SK-N-SH (cell line): Measurements from ENCODE around the gene BMP2K. TPM values are rescaled to one million over a fixed set of nuclear protein-coding genes. Genes with fewer than 3 reads are reported as not detected.
"Not testable (repeated sequence)": the region's sequence is repeated elsewhere in the genome, so short reads cannot be mapped to it uniquely, and the experiment has no call there.

Experiments
- CTCF ChIA-PET: fragments of 300-600, 350-600 bp; formaldehyde crosslinking; extraction: SDS; loops from one replicate; lab custom pipeline; 2021; lab: Yijun Ruan, JAX
- POLR2A ChIA-PET: fragments of 350-600 bp; sonication (Branson Sonifier 250); formaldehyde crosslinking; extraction: SDS; loops from one replicate; lab custom pipeline; 2020; ENCODE audit warnings: antibody characterized with exemption, inconsistent platforms; lab: Yijun Ruan, JAX
- DNase-seq: peaks from one replicate; pipeline ENCODE4 v3.0.0; 2012
- H2AFZ ChIP-seq: fragments of 200-600 bp; sonication (generic); 2 replicates; pipeline ENCODE4 v1.8.1; 2016; ENCODE audit warnings: antibody characterized with exemption, mild to moderate bottlenecking, low read depth
- H3F3A ChIP-seq: fragments of 200-600 bp; sonication (generic); replicated peaks from 2 replicates; pipeline ENCODE3; 2016; ENCODE audit warnings: antibody characterized with exemption, mild to moderate bottlenecking; ENCODE audit not compliant: insufficient read depth
- H3K27ac ChIP-seq, 2 experiments: fragments of 200-500 bp in 1 of 2; fragments of 200-600 bp in 1 of 2; sonication (Bioruptor generic) in 1 of 2; sonication (generic), shearing (Covaris generic) in 1 of 2; 2 replicates each; pipeline versions ENCODE4 v1.5.1 to v1.6.1; 2014 to 2016; ENCODE audit warnings: low read depth in 2 of 2, inconsistent platforms in 1 of 2, low read length in 1 of 2, mild to moderate bottlenecking in 1 of 2, mixed read lengths in 1 of 2
- H3K27me3 ChIP-seq: fragments of 200-600 bp; sonication (generic), shearing (Covaris generic); 2 replicates; pipeline ENCODE4 v1.6.1; 2016; ENCODE audit warnings: mixed run types; ENCODE audit not compliant: insufficient read depth
- H3K36me3 ChIP-seq, 2 experiments: fragments of 200-500 bp in 1 of 2; fragments of 200-600 bp in 1 of 2; sonication (Bioruptor generic) in 1 of 2; sonication (generic) in 1 of 2; replicated peaks in 1 of 2; 2 replicates each; pipeline versions ENCODE3 to v1.5.1; 2014 to 2016; ENCODE audit warnings: low read length in 1 of 2, mild to moderate bottlenecking in 1 of 2; ENCODE audit not compliant: insufficient read depth in 2 of 2, control insufficient read depth in 1 of 2
- H3K4me1 ChIP-seq, 2 experiments: fragments of 200-500 bp in 1 of 2; fragments of 200-600 bp in 1 of 2; sonication (Bioruptor generic) in 1 of 2; sonication (generic), shearing (Covaris generic) in 1 of 2; 2 replicates each; pipeline versions ENCODE4 v1.5.1 to v1.6.1; 2014 to 2016; ENCODE audit warnings: low read depth in 1 of 2, low read length in 1 of 2, mixed run types in 1 of 2; ENCODE audit not compliant: insufficient read depth in 2 of 2, control insufficient read depth in 1 of 2
- H3K4me2 ChIP-seq: fragments of 200-600 bp; sonication (generic), shearing (Covaris generic); 2 replicates; pipeline ENCODE4 v1.6.1; 2017; ENCODE audit warnings: mixed run types
- H3K4me3 ChIP-seq, 2 experiments: fragments of 200-500 bp in 1 of 2; fragments of 200-600 bp in 1 of 2; sonication (Bioruptor generic) in 1 of 2; sonication (generic), shearing (Covaris generic) in 1 of 2; 2 replicates each; pipeline versions ENCODE4 v1.5.1 to v1.8.1; 2014 to 2016; ENCODE audit warnings: low read depth in 2 of 2, inconsistent platforms in 1 of 2, low read length in 1 of 2, mild to moderate bottlenecking in 1 of 2, mixed read lengths in 1 of 2, moderate library complexity in 1 of 2
- H3K79me2 ChIP-seq: fragments of 200-600 bp; sonication (generic); 2 replicates; pipeline ENCODE4 v1.8.1; 2017; ENCODE audit warnings: mild to moderate bottlenecking; ENCODE audit not compliant: insufficient read depth
- H3K9ac ChIP-seq: fragments of 200-600 bp; sonication (generic); 2 replicates; pipeline ENCODE4 v1.6.1; 2017; ENCODE audit warnings: mixed run types
- H3K9me2 ChIP-seq: fragments of 200-600 bp; sonication (generic); 2 replicates; pipeline ENCODE4 v1.6.1; 2017; ENCODE audit warnings: mixed run types
- H3K9me3 ChIP-seq: fragments of 200-600 bp; sonication (generic); 2 replicates; pipeline ENCODE4 v1.6.1; 2017; ENCODE audit warnings: mixed run types, mild to moderate bottlenecking, moderate library complexity
- H4K20me1 ChIP-seq: fragments of 200-600 bp; sonication (generic); 2 replicates; pipeline ENCODE4 v1.6.1; 2017; ENCODE audit warnings: mild to moderate bottlenecking, mixed run types; ENCODE audit not compliant: insufficient read depth
- MEF2A ChIP-seq: IDR thresholded peaks from 2 replicates; pipeline ENCODE4 v1.4.0; 2012; ENCODE audit warnings: low read depth, borderline replicate concordance
- MXI1 ChIP-seq: IDR thresholded peaks from 2 replicates; pipeline ENCODE4 v1.6.1; 2012; ENCODE audit warnings: mild to moderate bottlenecking, low read depth, low read length, improper control_type of control experiment
- POLR2AphosphoS5 ChIP-seq: IDR thresholded peaks from 2 replicates; pipeline ENCODE4 v1.6.1; 2012; ENCODE audit warnings: low read depth, low read length
- RAD21 ChIP-seq: IDR thresholded peaks from 2 replicates; pipeline ENCODE4 v1.6.1; 2012; ENCODE audit warnings: mild to moderate bottlenecking, low read length
- RFX5 ChIP-seq: IDR thresholded peaks from 2 replicates; pipeline ENCODE4 v1.6.1; 2012; ENCODE audit warnings: mild to moderate bottlenecking, improper control_type of control experiment, low read length
- TAF1 ChIP-seq: IDR thresholded peaks from 2 replicates; pipeline ENCODE4 v1.6.1; 2012; ENCODE audit warnings: low read depth, mild to moderate bottlenecking, low read length, moderate library complexity, borderline replicate concordance
- TEAD4 ChIP-seq: IDR thresholded peaks from 2 replicates; pipeline ENCODE4 v1.4.0; 2012; ENCODE audit warnings: mild to moderate bottlenecking, borderline replicate concordance; ENCODE audit not compliant: insufficient read depth
- WGBS: methylation state at CpG from one replicate; pipeline ENCODE4 v1.1.6; 2017; ENCODE audit warnings: low lambda C conversion rate; 5-methylcytosine and 5-hydroxymethylcytosine counted together
- polyA plus RNA-seq, 3 experiments: library from polyadenylated mRNA; depleted of rRNA; stranded (reverse); fragments of >200 nt; gene quantifications; 2 replicates each; pipeline ENCODE4 v1.2.3, GENCODE V29; 2012
- TF ChIP-seq, protein P1 (sequence below): IDR thresholded peaks from 2 replicates; pipeline ENCODE4 v1.4.0; 2012; ENCODE audit warnings: low read depth, borderline replicate concordance
- TF ChIP-seq, protein P2 (sequence below): fragments of 150-350 bp; IDR thresholded peaks from 2 replicates; pipeline ENCODE4 v1.6.1; 2017; ENCODE audit warnings: antibody characterized with exemption, low read length, low read depth, borderline replicate concordance
- TF ChIP-seq, protein P3 (sequence below): IDR thresholded peaks from 2 replicates; pipeline ENCODE4 v1.6.1; 2012; ENCODE audit warnings: mild to moderate bottlenecking, low read depth, low read length, moderate library complexity
- TF ChIP-seq, protein P4 (sequence below): fragments of 200-600 bp; sonication (generic); IDR thresholded peaks from 2 replicates; pipeline ENCODE4 v1.6.1; 2017; ENCODE audit warnings: antibody characterized with exemption, mild to moderate bottlenecking, moderate library complexity

BMP2K gene
- polyA plus RNA-seq, 1 of the 3 experiments (the other 2 are of a cell fraction), result 7.2 TPM

DNA sequence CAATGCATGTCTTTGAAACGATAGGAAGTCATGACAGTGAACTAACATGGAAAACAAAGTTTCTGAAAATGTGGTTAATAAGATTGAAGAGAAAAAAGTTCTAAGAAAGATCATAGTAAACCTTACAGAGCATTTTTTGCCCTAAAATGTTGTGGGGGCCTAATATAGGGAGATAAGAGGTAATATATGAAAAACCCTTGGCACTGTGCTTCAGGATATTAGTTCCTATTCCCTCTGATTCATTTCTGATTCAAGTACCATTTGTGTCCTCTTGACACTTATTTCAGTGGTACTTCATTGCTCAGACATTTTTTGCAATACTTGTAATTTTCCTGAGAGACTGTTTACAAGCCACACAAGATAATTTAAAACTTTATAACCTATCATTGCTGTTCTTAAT, 128.0 kb downstream of the BMP2K start (continued):
- TF ChIP-seq RAD21 (no peak), MXI1 (no peak), RFX5 (no peak), MEF2A (no peak)

DNA sequence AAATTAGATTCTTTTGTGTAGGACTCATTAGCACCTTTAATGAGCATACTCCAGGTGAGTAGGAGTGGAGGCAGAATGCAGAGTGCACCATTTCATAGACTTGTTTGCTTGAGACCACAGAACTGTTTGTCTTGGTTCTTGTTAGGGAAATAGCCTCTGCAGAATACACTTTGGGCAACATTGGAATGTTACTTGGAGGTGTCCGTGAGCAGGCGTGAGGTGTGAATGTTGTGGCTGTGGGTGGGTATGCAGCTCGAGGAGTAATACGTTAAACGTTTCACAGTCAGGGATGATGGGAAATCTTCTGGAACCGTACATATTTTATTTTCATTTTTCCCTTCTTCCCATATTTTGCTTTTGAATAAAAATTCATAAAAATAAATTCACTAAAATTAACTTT, 131.5 kb downstream of the BMP2K start:
- Histone ChIP-seq H3K79me2 (no peaks in the 10 kb centered on the region), H3K36me3 (peaks cover 20 to 35% of the 10 kb centered on the region in 2 experiments), H3K27ac (no peak overlapping the region), H3K9me3 (no peaks in the 10 kb centered on the region), H3K4me2 (no peak overlapping the region), H3K4me3 (no peak overlapping the region), H4K20me1 (no peaks in the 10 kb centered on the region), H3K9me2 (no peaks in the 10 kb centered on the region), H3K27me3 (no peaks in the 10 kb centered on the region), H2AFZ (no peak overlapping the region), H3K9ac (no peak overlapping the region), H3F3A (no peaks in the 10 kb centered on the region), H3K4me1 (no peaks in the 10 kb centered on the region)
- ChIA-PET CTCF (no interaction called here), POLR2A (no interaction called here)
- TF ChIP-seq, protein P1, sequence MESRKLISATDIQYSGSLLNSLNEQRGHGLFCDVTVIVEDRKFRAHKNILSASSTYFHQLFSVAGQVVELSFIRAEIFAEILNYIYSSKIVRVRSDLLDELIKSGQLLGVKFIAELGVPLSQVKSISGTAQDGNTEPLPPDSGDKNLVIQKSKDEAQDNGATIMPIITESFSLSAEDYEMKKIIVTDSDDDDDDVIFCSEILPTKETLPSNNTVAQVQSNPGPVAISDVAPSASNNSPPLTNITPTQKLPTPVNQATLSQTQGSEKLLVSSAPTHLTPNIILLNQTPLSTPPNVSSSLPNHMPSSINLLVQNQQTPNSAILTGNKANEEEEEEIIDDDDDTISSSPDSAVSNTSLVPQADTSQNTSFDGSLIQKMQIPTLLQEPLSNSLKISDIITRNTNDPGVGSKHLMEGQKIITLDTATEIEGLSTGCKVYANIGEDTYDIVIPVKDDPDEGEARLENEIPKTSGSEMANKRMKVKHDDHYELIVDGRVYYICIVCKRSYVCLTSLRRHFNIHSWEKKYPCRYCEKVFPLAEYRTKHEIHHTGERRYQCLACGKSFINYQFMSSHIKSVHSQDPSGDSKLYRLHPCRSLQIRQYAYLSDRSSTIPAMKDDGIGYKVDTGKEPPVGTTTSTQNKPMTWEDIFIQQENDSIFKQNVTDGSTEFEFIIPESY, result no peak
- 96% methylated on average over 6 of the region's 6 CpGs for WGBS
- no peak for DNase-seq

DNA sequence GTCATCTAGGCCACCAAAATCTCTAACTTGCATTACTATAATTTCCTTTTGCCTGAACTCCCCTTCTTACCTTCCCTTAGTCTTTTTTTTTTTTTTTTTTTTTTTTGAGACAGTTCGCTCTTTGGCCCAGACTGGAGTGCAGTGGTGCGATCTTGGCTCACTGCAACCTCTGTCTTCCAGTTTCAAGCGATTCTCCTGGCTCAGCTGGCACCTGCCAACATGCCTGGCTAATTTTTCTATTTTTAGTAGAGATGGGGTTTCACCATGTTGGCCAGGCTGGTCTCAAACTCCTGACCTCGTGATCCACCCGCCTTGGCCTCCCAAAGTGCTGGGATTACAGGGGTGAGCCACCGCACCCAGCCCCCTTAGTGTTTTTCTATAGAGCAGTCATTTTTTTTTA, 132.8 kb downstream of the BMP2K start:
- H3K9me3 ChIP-seq, H3K9me2 ChIP-seq, DNase-seq, H3K4me2 ChIP-seq, H3F3A ChIP-seq, H3K79me2 ChIP-seq, H3K9ac ChIP-seq, CTCF ChIA-PET, H2AFZ ChIP-seq, POLR2A ChIA-PET, H3K27me3 ChIP-seq, H4K20me1 ChIP-seq, H3K4me3 ChIP-seq, H3K4me1 ChIP-seq, H3K27ac ChIP-seq: not testable (repeated sequence)
- 95% methylated on average over 6 of the region's 6 CpGs for WGBS
- peaks cover 26 to 37% of the 10 kb centered on the region in 2 experiments for H3K36me3 ChIP-seq

DNA sequence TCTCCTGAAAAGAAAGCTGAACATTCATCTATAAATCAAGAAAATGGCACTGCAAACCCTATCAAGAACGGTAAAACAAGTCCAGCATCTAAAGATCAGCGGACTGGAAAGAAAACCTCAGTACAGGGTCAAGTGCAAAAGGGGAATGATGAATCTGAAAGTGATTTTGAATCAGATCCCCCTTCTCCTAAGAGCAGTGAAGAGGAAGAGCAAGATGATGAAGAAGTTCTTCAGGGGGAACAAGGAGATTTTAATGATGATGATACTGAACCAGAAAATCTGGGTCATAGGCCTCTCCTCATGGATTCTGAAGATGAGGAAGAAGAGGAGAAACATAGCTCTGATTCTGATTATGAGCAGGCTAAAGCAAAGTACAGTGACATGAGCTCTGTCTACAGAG, 134.5 kb downstream of the BMP2K start:
- no peak overlapping the region for H3K27ac ChIP-seq
- CTCF ChIA-PET, result no interaction called here
- no peak for DNase-seq
- no peaks in the 10 kb centered on the region for H3K4me1 ChIP-seq
- POLR2A ChIA-PET, result no interaction called here
- no peak overlapping the region for H3K9ac ChIP-seq
- no peak overlapping the region for H3K4me2 ChIP-seq
- H2AFZ ChIP-seq, result no peak overlapping the region
- H3K4me3 ChIP-seq, result no peak overlapping the region
- no peaks in the 10 kb centered on the region for H3K27me3 ChIP-seq
- H3K9me3 ChIP-seq, result no peaks in the 10 kb centered on the region
- no peaks in the 10 kb centered on the region for H3K9me2 ChIP-seq
- H3F3A ChIP-seq, result peaks cover 3% of the 10 kb centered on the region
- H3K79me2 ChIP-seq, result no peaks in the 10 kb centered on the region
- peaks cover 37 to 42% of the 10 kb centered on the region in 2 experiments for H3K36me3 ChIP-seq
- H4K20me1 ChIP-seq, result no peaks in the 10 kb centered on the region
- WGBS, result 98% methylated on average over 2 of the region's 2 CpGs
- TF ChIP-seq TEAD4 (no peak), RFX5 (no peak), POLR2AphosphoS5 (no peak), TAF1 (no peak), MEF2A (no peak)
- TF ChIP-seq, protein P2, sequence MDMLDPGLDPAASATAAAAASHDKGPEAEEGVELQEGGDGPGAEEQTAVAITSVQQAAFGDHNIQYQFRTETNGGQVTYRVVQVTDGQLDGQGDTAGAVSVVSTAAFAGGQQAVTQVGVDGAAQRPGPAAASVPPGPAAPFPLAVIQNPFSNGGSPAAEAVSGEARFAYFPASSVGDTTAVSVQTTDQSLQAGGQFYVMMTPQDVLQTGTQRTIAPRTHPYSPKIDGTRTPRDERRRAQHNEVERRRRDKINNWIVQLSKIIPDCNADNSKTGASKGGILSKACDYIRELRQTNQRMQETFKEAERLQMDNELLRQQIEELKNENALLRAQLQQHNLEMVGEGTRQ, result no peak
- TF ChIP-seq, protein P3, sequence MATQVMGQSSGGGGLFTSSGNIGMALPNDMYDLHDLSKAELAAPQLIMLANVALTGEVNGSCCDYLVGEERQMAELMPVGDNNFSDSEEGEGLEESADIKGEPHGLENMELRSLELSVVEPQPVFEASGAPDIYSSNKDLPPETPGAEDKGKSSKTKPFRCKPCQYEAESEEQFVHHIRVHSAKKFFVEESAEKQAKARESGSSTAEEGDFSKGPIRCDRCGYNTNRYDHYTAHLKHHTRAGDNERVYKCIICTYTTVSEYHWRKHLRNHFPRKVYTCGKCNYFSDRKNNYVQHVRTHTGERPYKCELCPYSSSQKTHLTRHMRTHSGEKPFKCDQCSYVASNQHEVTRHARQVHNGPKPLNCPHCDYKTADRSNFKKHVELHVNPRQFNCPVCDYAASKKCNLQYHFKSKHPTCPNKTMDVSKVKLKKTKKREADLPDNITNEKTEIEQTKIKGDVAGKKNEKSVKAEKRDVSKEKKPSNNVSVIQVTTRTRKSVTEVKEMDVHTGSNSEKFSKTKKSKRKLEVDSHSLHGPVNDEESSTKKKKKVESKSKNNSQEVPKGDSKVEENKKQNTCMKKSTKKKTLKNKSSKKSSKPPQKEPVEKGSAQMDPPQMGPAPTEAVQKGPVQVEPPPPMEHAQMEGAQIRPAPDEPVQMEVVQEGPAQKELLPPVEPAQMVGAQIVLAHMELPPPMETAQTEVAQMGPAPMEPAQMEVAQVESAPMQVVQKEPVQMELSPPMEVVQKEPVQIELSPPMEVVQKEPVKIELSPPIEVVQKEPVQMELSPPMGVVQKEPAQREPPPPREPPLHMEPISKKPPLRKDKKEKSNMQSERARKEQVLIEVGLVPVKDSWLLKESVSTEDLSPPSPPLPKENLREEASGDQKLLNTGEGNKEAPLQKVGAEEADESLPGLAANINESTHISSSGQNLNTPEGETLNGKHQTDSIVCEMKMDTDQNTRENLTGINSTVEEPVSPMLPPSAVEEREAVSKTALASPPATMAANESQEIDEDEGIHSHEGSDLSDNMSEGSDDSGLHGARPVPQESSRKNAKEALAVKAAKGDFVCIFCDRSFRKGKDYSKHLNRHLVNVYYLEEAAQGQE, result no peak
- TF ChIP-seq, protein P4, sequence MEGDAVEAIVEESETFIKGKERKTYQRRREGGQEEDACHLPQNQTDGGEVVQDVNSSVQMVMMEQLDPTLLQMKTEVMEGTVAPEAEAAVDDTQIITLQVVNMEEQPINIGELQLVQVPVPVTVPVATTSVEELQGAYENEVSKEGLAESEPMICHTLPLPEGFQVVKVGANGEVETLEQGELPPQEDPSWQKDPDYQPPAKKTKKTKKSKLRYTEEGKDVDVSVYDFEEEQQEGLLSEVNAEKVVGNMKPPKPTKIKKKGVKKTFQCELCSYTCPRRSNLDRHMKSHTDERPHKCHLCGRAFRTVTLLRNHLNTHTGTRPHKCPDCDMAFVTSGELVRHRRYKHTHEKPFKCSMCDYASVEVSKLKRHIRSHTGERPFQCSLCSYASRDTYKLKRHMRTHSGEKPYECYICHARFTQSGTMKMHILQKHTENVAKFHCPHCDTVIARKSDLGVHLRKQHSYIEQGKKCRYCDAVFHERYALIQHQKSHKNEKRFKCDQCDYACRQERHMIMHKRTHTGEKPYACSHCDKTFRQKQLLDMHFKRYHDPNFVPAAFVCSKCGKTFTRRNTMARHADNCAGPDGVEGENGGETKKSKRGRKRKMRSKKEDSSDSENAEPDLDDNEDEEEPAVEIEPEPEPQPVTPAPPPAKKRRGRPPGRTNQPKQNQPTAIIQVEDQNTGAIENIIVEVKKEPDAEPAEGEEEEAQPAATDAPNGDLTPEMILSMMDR, result no peak
